ENCODE results near the gene POLR1A. TPM values are rescaled to one million over a fixed set of nuclear protein-coding genes. Genes with fewer than 3 reads are reported as not detected.

The POLR1A gene
- total RNA-seq, 1 experiment from 2014 or later, result 62.7 TPM

DNA sequence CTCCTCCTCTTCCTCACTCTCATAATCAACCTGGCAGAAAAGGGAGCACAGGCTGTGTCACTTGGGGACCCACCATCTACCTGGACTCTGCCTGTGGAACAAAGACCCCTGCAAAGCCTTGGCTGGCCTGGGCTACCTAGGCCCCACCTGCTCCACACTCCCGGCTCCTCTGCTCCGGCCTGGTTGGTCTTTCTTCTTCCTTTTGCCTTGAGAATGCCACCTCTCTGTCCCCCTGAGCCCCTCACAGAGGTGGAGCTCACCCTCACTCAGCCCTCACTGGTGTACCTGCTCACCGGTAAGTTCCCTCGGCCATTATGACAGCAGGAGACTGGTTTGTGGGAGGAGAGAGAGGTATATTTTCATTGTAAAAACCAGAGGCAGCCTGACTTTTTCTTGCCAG lies 74.1 kb downstream of the POLR1A start:
- 0 out of 7 replicates have a peak overlapping the region, but pooled peaks of 1 of the 3 experiments have one; percentile 53 for H3K27ac Mint-ChIP-seq
- peaks cover 2 to 6% of the 10 kb centered on the region in 2 experiments; a peak in 2 of 4 replicates for H3K4me1 Mint-ChIP-seq
- H4K20me1 ChIP-seq (ENCODE audit: control insufficient read depth, insufficient read depth, insufficient read length), result no peaks in the 10 kb centered on the region
- no peak overlapping the region for H3K4me2 ChIP-seq (ENCODE audit: insufficient read depth, insufficient read length, low read length)
- no peak overlapping the region for H3K14ac ChIP-seq (ENCODE audit: insufficient read depth, low read length)
- no peaks in the 10 kb centered on the region for H3K27me3 Mint-ChIP-seq (ENCODE audit: low read depth)
- H3K23ac ChIP-seq (ENCODE audit: insufficient read length, low read depth, low read length), result no peak overlapping the region
- H3K23me2 ChIP-seq (ENCODE audit: insufficient read length, low read depth, low read length, poor library complexity, severe bottlenecking), result no peaks in the 10 kb centered on the region
- no peak overlapping the region for H4K91ac ChIP-seq (ENCODE audit: insufficient read length, low read depth, low read length)
- no peak overlapping the region for H2AK5ac ChIP-seq (ENCODE audit: insufficient read length, low read length)
- no peak overlapping the region for H3T11ph ChIP-seq (ENCODE audit: low read length)
- H2BK20ac ChIP-seq (ENCODE audit: low read depth, low read length, poor library complexity, severe bottlenecking), result no peak overlapping the region
- H3K79me1 ChIP-seq (ENCODE audit: insufficient read depth, low read depth, low read length, poor library complexity, severe bottlenecking), result no peaks in the 10 kb centered on the region
- no peak overlapping the region for H3K18ac ChIP-seq (ENCODE audit: insufficient read length, low read depth, low read length)
- H3K79me2 ChIP-seq (ENCODE audit: insufficient read depth, low read length), result no peaks in the 10 kb centered on the region
- WGBS (ENCODE audit: extremely low coverage, insufficient read length, low lambda C conversion rate), result no CpG with 5 or more reads among the region's 4 CpGs
- no peaks in the 10 kb centered on the region for H3K4me1 ChIP-seq (ENCODE audit: insufficient read depth, low read length)
- H3K9me3 Mint-ChIP-seq, result no peaks in the 10 kb centered on the region; a peak in 1 of 5 replicates
- no peak overlapping the region for H3K56ac ChIP-seq (ENCODE audit: insufficient read length, low read depth, low read length)
- peaks cover 43 to 94% (median 87%) of the 10 kb centered on the region in 3 experiments; a peak in 6 of 7 replicates for H3K36me3 Mint-ChIP-seq (ENCODE audit: insufficient read depth in 1 of 3, low read depth in 3 of 3)
- H3K27ac ChIP-seq (ENCODE audit: insufficient read length, low read depth, low read length), result no peak overlapping the region
- H2AFZ ChIP-seq (ENCODE audit: low read length), result no peak overlapping the region
- H3K9ac ChIP-seq (ENCODE audit: extremely low read depth, insufficient read length, low read length), result no peak overlapping the region
- no peak overlapping the region for H4K5ac ChIP-seq (ENCODE audit: insufficient read length, low read depth, low read length)
- H4K8ac ChIP-seq (replicated peaks; ENCODE audit: insufficient read length, low read depth, low read length), result no peak overlapping the region
- H3K4ac ChIP-seq (ENCODE audit: low read depth, low read length), result no peak overlapping the region
- H2BK15ac ChIP-seq (ENCODE audit: low read depth, low read length), result no peak overlapping the region
- TF ChIP-seq, protein P1, sequence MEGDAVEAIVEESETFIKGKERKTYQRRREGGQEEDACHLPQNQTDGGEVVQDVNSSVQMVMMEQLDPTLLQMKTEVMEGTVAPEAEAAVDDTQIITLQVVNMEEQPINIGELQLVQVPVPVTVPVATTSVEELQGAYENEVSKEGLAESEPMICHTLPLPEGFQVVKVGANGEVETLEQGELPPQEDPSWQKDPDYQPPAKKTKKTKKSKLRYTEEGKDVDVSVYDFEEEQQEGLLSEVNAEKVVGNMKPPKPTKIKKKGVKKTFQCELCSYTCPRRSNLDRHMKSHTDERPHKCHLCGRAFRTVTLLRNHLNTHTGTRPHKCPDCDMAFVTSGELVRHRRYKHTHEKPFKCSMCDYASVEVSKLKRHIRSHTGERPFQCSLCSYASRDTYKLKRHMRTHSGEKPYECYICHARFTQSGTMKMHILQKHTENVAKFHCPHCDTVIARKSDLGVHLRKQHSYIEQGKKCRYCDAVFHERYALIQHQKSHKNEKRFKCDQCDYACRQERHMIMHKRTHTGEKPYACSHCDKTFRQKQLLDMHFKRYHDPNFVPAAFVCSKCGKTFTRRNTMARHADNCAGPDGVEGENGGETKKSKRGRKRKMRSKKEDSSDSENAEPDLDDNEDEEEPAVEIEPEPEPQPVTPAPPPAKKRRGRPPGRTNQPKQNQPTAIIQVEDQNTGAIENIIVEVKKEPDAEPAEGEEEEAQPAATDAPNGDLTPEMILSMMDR (conservative IDR thresholded peaks at IDR 0.05), result no peak
- no peak overlapping the region for H2BK5ac ChIP-seq (ENCODE audit: insufficient read length, low read length)
- H3K27me3 ChIP-seq (ENCODE audit: insufficient read depth, low read length), result no peaks in the 10 kb centered on the region
- no peak overlapping the region for H3K4me3 Mint-ChIP-seq
- no peak overlapping the region for H2BK120ac ChIP-seq (ENCODE audit: low read depth, low read length, poor library complexity, severe bottlenecking)
- H3K9me3 ChIP-seq (ENCODE audit: control insufficient read depth, low read depth, low read length), result no peaks in the 10 kb centered on the region
- DNase-seq, result no peak
- H2BK12ac ChIP-seq (ENCODE audit: insufficient read length, low read depth, low read length), result no peak overlapping the region
